SK-N-SH (cell line): ENCODE measurements around the gene ASTL. TPM values are rescaled to one million over a fixed set of nuclear protein-coding genes. Genes with fewer than 3 reads are reported as not detected.

Experiments
- CTCF ChIA-PET: fragments of 300-600, 350-600 bp; formaldehyde crosslinking; extraction: SDS; loops from one replicate; lab custom pipeline; 2021; lab: Yijun Ruan, JAX
- POLR2A ChIA-PET: fragments of 350-600 bp; sonication (Branson Sonifier 250); formaldehyde crosslinking; extraction: SDS; loops from one replicate; lab custom pipeline; 2020; ENCODE audit warnings: antibody characterized with exemption, inconsistent platforms; lab: Yijun Ruan, JAX
- DNase-seq: peaks from one replicate; pipeline ENCODE4 v3.0.0; 2012
- H2AFZ ChIP-seq: fragments of 200-600 bp; sonication (generic); 2 replicates; pipeline ENCODE4 v1.8.1; 2016; ENCODE audit warnings: antibody characterized with exemption, mild to moderate bottlenecking, low read depth
- H3F3A ChIP-seq: fragments of 200-600 bp; sonication (generic); replicated peaks from 2 replicates; pipeline ENCODE3; 2016; ENCODE audit warnings: antibody characterized with exemption, mild to moderate bottlenecking; ENCODE audit not compliant: insufficient read depth
- H3K27ac ChIP-seq, 2 experiments: fragments of 200-500 bp in 1 of 2; fragments of 200-600 bp in 1 of 2; sonication (Bioruptor generic) in 1 of 2; sonication (generic), shearing (Covaris generic) in 1 of 2; 2 replicates each; pipeline versions ENCODE4 v1.5.1 to v1.6.1; 2014 to 2016; ENCODE audit warnings: low read depth in 2 of 2, inconsistent platforms in 1 of 2, low read length in 1 of 2, mild to moderate bottlenecking in 1 of 2, mixed read lengths in 1 of 2
- H3K27me3 ChIP-seq: fragments of 200-600 bp; sonication (generic), shearing (Covaris generic); 2 replicates; pipeline ENCODE4 v1.6.1; 2016; ENCODE audit warnings: mixed run types; ENCODE audit not compliant: insufficient read depth
- H3K36me3 ChIP-seq, 2 experiments: fragments of 200-500 bp in 1 of 2; fragments of 200-600 bp in 1 of 2; sonication (Bioruptor generic) in 1 of 2; sonication (generic) in 1 of 2; replicated peaks in 1 of 2; 2 replicates each; pipeline versions ENCODE3 to v1.5.1; 2014 to 2016; ENCODE audit warnings: low read length in 1 of 2, mild to moderate bottlenecking in 1 of 2; ENCODE audit not compliant: insufficient read depth in 2 of 2, control insufficient read depth in 1 of 2
- H3K4me1 ChIP-seq, 2 experiments: fragments of 200-500 bp in 1 of 2; fragments of 200-600 bp in 1 of 2; sonication (Bioruptor generic) in 1 of 2; sonication (generic), shearing (Covaris generic) in 1 of 2; 2 replicates each; pipeline versions ENCODE4 v1.5.1 to v1.6.1; 2014 to 2016; ENCODE audit warnings: low read depth in 1 of 2, low read length in 1 of 2, mixed run types in 1 of 2; ENCODE audit not compliant: insufficient read depth in 2 of 2, control insufficient read depth in 1 of 2
- H3K4me2 ChIP-seq: fragments of 200-600 bp; sonication (generic), shearing (Covaris generic); 2 replicates; pipeline ENCODE4 v1.6.1; 2017; ENCODE audit warnings: mixed run types
- H3K4me3 ChIP-seq, 2 experiments: fragments of 200-500 bp in 1 of 2; fragments of 200-600 bp in 1 of 2; sonication (Bioruptor generic) in 1 of 2; sonication (generic), shearing (Covaris generic) in 1 of 2; 2 replicates each; pipeline versions ENCODE4 v1.5.1 to v1.8.1; 2014 to 2016; ENCODE audit warnings: low read depth in 2 of 2, inconsistent platforms in 1 of 2, low read length in 1 of 2, mild to moderate bottlenecking in 1 of 2, mixed read lengths in 1 of 2, moderate library complexity in 1 of 2
- H3K79me2 ChIP-seq: fragments of 200-600 bp; sonication (generic); 2 replicates; pipeline ENCODE4 v1.8.1; 2017; ENCODE audit warnings: mild to moderate bottlenecking; ENCODE audit not compliant: insufficient read depth
- H3K9ac ChIP-seq: fragments of 200-600 bp; sonication (generic); 2 replicates; pipeline ENCODE4 v1.6.1; 2017; ENCODE audit warnings: mixed run types
- H3K9me2 ChIP-seq: fragments of 200-600 bp; sonication (generic); 2 replicates; pipeline ENCODE4 v1.6.1; 2017; ENCODE audit warnings: mixed run types
- H3K9me3 ChIP-seq: fragments of 200-600 bp; sonication (generic); 2 replicates; pipeline ENCODE4 v1.6.1; 2017; ENCODE audit warnings: mixed run types, mild to moderate bottlenecking, moderate library complexity
- H4K20me1 ChIP-seq: fragments of 200-600 bp; sonication (generic); 2 replicates; pipeline ENCODE4 v1.6.1; 2017; ENCODE audit warnings: mild to moderate bottlenecking, mixed run types; ENCODE audit not compliant: insufficient read depth
- CHD2 ChIP-seq: fragments of 150-350 bp; IDR thresholded peaks from 2 replicates; pipeline ENCODE4 v1.6.1; 2018; ENCODE audit warnings: low read length; ENCODE audit not compliant: partially characterized antibody
- EP300 ChIP-seq, 2 experiments: IDR thresholded peaks; 2 replicates each; pipeline versions ENCODE4 v1.4.0 to v1.6.1; 2012; ENCODE audit warnings: borderline replicate concordance in 1 of 2, low read depth in 1 of 2, low read length in 1 of 2
- EZH2phosphoT487 ChIP-seq: fragments of 200-600 bp; sonication (generic); IDR thresholded peaks from 2 replicates; pipeline ENCODE4 v1.6.1; 2017; ENCODE audit warnings: low read depth, mixed run types, mild to moderate bottlenecking, antibody characterized with exemption, moderate library complexity, borderline replicate concordance
- FOXJ3 ChIP-seq: sonication (generic); formaldehyde crosslinking; IDR thresholded peaks from 2 replicates; pipeline ENCODE4 v1.5.1; 2020; ENCODE audit warnings: mild to moderate bottlenecking, missing genetic modification reagents
- FOXM1 ChIP-seq: IDR thresholded peaks from 2 replicates; pipeline ENCODE4 v1.4.0; 2012; ENCODE audit warnings: low read depth, mild to moderate bottlenecking
- GABPA ChIP-seq: IDR thresholded peaks from 2 replicates; pipeline ENCODE4 v1.4.0; 2012; ENCODE audit warnings: low read depth, mild to moderate bottlenecking
- GATA2 ChIP-seq: sonication (generic); formaldehyde crosslinking; IDR thresholded peaks from 2 replicates; pipeline ENCODE4 v1.5.0; 2020; ENCODE audit warnings: mild to moderate bottlenecking, missing genetic modification reagents
- JUND ChIP-seq: IDR thresholded peaks from 2 replicates; pipeline ENCODE4 v1.4.0; 2012
- MAX ChIP-seq: IDR thresholded peaks from 2 replicates; pipeline ENCODE4 v1.4.0; 2012; ENCODE audit warnings: low read depth
- MEF2A ChIP-seq: IDR thresholded peaks from 2 replicates; pipeline ENCODE4 v1.4.0; 2012; ENCODE audit warnings: low read depth, borderline replicate concordance
- REST ChIP-seq: IDR thresholded peaks from 2 replicates; pipeline ENCODE4 v1.6.1; 2012; ENCODE audit warnings: mild to moderate bottlenecking, low read depth, low read length, moderate library complexity
- RFX5 ChIP-seq: IDR thresholded peaks from 2 replicates; pipeline ENCODE4 v1.6.1; 2012; ENCODE audit warnings: mild to moderate bottlenecking, improper control_type of control experiment, low read length
- SIN3A ChIP-seq: IDR thresholded peaks from 2 replicates; pipeline ENCODE4 v1.6.1; 2012; ENCODE audit warnings: low read depth, mild to moderate bottlenecking, low read length, moderate library complexity, borderline replicate concordance
- TCF12 ChIP-seq: IDR thresholded peaks from 2 replicates; pipeline ENCODE4 v1.4.0; 2012
- TEAD4 ChIP-seq: IDR thresholded peaks from 2 replicates; pipeline ENCODE4 v1.4.0; 2012; ENCODE audit warnings: mild to moderate bottlenecking, borderline replicate concordance; ENCODE audit not compliant: insufficient read depth
- ZBTB33 ChIP-seq: IDR thresholded peaks from 2 replicates; pipeline ENCODE4 v1.4.0; 2012; ENCODE audit warnings: low read depth, borderline replicate concordance
- WGBS: methylation state at CpG from one replicate; pipeline ENCODE4 v1.1.6; 2017; ENCODE audit warnings: low lambda C conversion rate; 5-methylcytosine and 5-hydroxymethylcytosine counted together
- polyA plus RNA-seq, 3 experiments: library from polyadenylated mRNA; depleted of rRNA; stranded (reverse); fragments of >200 nt; gene quantifications; 2 replicates each; pipeline ENCODE4 v1.2.3, GENCODE V29; 2012

ASTL gene
- polyA plus RNA-seq, 1 of the 3 experiments (the other 2 are of a cell fraction): not detected

- CTCF ChIA-PET: interaction anchor here (1.0 to 3.2 kb wide), 4 partner anchors 11 to 78 kb away, joined by 4 to 15 read pairs (median 6); no protein-coding TSS in a partner anchor
- no peak overlapping the region for H3K4me2 ChIP-seq
- H3K4me1 ChIP-seq: peaks cover 0 to 3% of the 10 kb centered on the region in 2 experiments; a peak in 1 of 4 replicates
- 80% methylated on average over 1 of the region's 3 CpGs for WGBS
- no peaks in the 10 kb centered on the region for H4K20me1 ChIP-seq
- no peaks in the 10 kb centered on the region for H3K27me3 ChIP-seq
- H3K4me3 ChIP-seq: no peak overlapping the region
- no peak overlapping the region for H3K27ac ChIP-seq
- H3K36me3 ChIP-seq: no peaks in the 10 kb centered on the region
- no peak overlapping the region for H2AFZ ChIP-seq
- H3K9me3 ChIP-seq: no peaks in the 10 kb centered on the region
- H3F3A ChIP-seq: no peaks in the 10 kb centered on the region
- no peak overlapping the region for H3K9ac ChIP-seq
- H3K9me2 ChIP-seq: no peaks in the 10 kb centered on the region
- POLR2A ChIA-PET: no interaction called here
- DNase-seq: peak; percentile 18
- H3K79me2 ChIP-seq: no peaks in the 10 kb centered on the region
- TF ChIP-seq GABPA: no peak
- TF ChIP-seq TEAD4: no peak
- no peak for TF ChIP-seq EZH2phosphoT487
- TF ChIP-seq ZBTB33: no peak
- no peak for TF ChIP-seq MEF2A
- TF ChIP-seq MAX: no peak
- TF ChIP-seq REST: no peak
- no peak for TF ChIP-seq RFX5
- TF ChIP-seq FOXJ3 (CRISPR knock-in tag): no peak
- TF ChIP-seq CHD2: no peak
- no peak for TF ChIP-seq SIN3A
- no peak for TF ChIP-seq TCF12
- no peak for TF ChIP-seq FOXM1
- TF ChIP-seq GATA2: no peak
- no peak for TF ChIP-seq EP300 (IDR thresholded peaks at IDR 0.05; ENCODE audit: borderline replicate concordance in 1 of 2, low read depth in 1 of 2, low read length in 1 of 2)
- TF ChIP-seq JUND: no peak
Observed at GRCh38 chr2:96100893-96101304, 37.4 kb downstream of the ASTL start.
